HCT116 (cell line): ENCODE data around the gene PBX2. TPM values are rescaled to one million over a fixed set of nuclear protein-coding genes. Genes with fewer than 3 reads are reported as not detected.

ENCODE experiments used
- ATAC-seq: fragments of 200-7000 bp; cut with Tn5 transposase; 2 replicates; pipeline ENCODE4 v1.9.1; 2020; ENCODE audit warnings: mild to moderate bottlenecking, moderate library complexity
- BruUV-seq: library from RNA; stranded (reverse); fragments of 400-500 nt; replicated peaks from 2 replicates; lab custom pipeline; 2021; lab: Mats Ljungman, UMichigan
- CTCF ChIA-PET: fragments of 300-600 bp; sonication (Branson Sonifier 250); formaldehyde crosslinking; loops from one replicate; lab custom pipeline; 2021; ENCODE audit warnings: antibody characterized with exemption; lab: Charles Lee
- POLR2A ChIA-PET: fragments of 300-600, 350-600 bp; sonication (Branson Sonifier 250); formaldehyde crosslinking; loops from one replicate; lab custom pipeline; 2021; ENCODE audit warnings: antibody characterized with exemption; lab: Charles Lee
- RAD21 ChIA-PET, 2 experiments: fragments of 300-600 bp; sonication (Branson Sonifier 250); formaldehyde crosslinking; loops; one replicate each; lab custom pipeline; 2023; ENCODE audit warnings: low total read pairs in 2 of 2; ENCODE audit not compliant: uncharacterized antibody in 2 of 2, unreplicated experiment in 2 of 2, low non-redundant PET in 1 of 2; lab: Charles Lee
- DNase-seq: peaks from one replicate; pipeline ENCODE4 v3.0.0-alpha.2; 2010; ENCODE audit warnings: low read depth, low spot score
- H2AFZ ChIP-seq: fragments of 200-600 bp; shearing (Covaris generic), sonication (generic); 2 replicates; pipeline ENCODE4 v1.6.1; 2017; ENCODE audit warnings: low read depth, mixed run types, mixed read lengths, antibody characterized with exemption, low read length; ENCODE audit not compliant: poor library complexity, severe bottlenecking
- H3K27ac ChIP-seq: 2 replicates; pipeline ENCODE4 v1.5.1; 2012; ENCODE audit warnings: low read depth, low read length
- H3K27me3 ChIP-seq: fragments of 200-600 bp; sonication (generic); 2 replicates; pipeline ENCODE4 v1.6.1; 2016; ENCODE audit warnings: mixed run types, low read length, mixed read lengths; ENCODE audit not compliant: insufficient read depth
- H3K36me3 ChIP-seq, 2 experiments: fragments of 200-500 bp in 1 of 2; fragments of 200-600 bp in 1 of 2; sonication (Bioruptor generic) in 1 of 2; sonication (generic) in 1 of 2; 2 replicates each; pipeline versions ENCODE4 v1.5.1 to v1.6.1; 2014 to 2016; ENCODE audit warnings: low read length in 2 of 2, inconsistent platforms in 1 of 2, mixed read lengths in 1 of 2, mixed run types in 1 of 2; ENCODE audit not compliant: insufficient read depth in 2 of 2, control insufficient read depth in 1 of 2
- H3K4me1 ChIP-seq, 2 experiments: fragments of 200-600 bp in 1 of 2; sonication (generic) in 1 of 2; 2 replicates each; pipeline versions ENCODE4 v1.5.1 to v1.6.1; 2012 to 2017; ENCODE audit warnings: low read length in 2 of 2, inconsistent platforms in 1 of 2, mild to moderate bottlenecking in 1 of 2, mixed read lengths in 1 of 2, mixed run types in 1 of 2, moderate library complexity in 1 of 2; ENCODE audit not compliant: insufficient read depth in 2 of 2, control insufficient read depth in 1 of 2
- H3K4me2 ChIP-seq: fragments of 200-600 bp; sonication (generic); 2 replicates; pipeline ENCODE4 v1.6.1; 2017; ENCODE audit warnings: mixed run types, low read length, mixed read lengths
- H3K4me3 ChIP-seq, 2 experiments: fragments of 200-600 bp in 1 of 2; sonication (generic) in 1 of 2; replicated peaks in 1 of 2; 2 replicates each; pipeline ENCODE4 v1.5.1; 2011 to 2016; ENCODE audit warnings: low read length in 2 of 2, control low read depth in 1 of 2, low read depth in 1 of 2, mild to moderate bottlenecking in 1 of 2, mixed read lengths in 1 of 2, mixed run types in 1 of 2
- H3K79me2 ChIP-seq: fragments of 200-600 bp; sonication (generic); 2 replicates; pipeline ENCODE4 v1.6.1; 2017; ENCODE audit warnings: mild to moderate bottlenecking, mixed run types, low read length, moderate library complexity, mixed read lengths; ENCODE audit not compliant: insufficient read depth
- H3K9ac ChIP-seq: fragments of 200-600 bp; sonication (generic); 2 replicates; pipeline ENCODE4 v1.6.1; 2016; ENCODE audit warnings: low read length, mixed read lengths
- H3K9me2 ChIP-seq: fragments of 200-600 bp; sonication (generic), shearing (Covaris generic); 2 replicates; pipeline ENCODE4 v1.6.1; 2017; ENCODE audit warnings: mixed run types, mild to moderate bottlenecking, moderate library complexity; ENCODE audit not compliant: insufficient read depth
- H3K9me3 ChIP-seq, 2 experiments: fragments of 200-500 bp in 1 of 2; fragments of 200-600 bp in 1 of 2; sonication (Bioruptor generic) in 1 of 2; sonication (generic) in 1 of 2; 2 replicates each; pipeline ENCODE4 v1.6.1; 2014 to 2017; ENCODE audit warnings: low read length in 2 of 2, mixed read lengths in 2 of 2, inconsistent platforms in 1 of 2, low read depth in 1 of 2, mild to moderate bottlenecking in 1 of 2, mixed run types in 1 of 2, moderate library complexity in 1 of 2; ENCODE audit not compliant: control insufficient read depth in 1 of 2, insufficient read depth in 1 of 2
- H4K20me1 ChIP-seq: fragments of 200-600 bp; sonication (generic), shearing (Covaris generic); 2 replicates; pipeline ENCODE4 v1.6.1; 2017; ENCODE audit warnings: mixed run types, mild to moderate bottlenecking, moderate library complexity; ENCODE audit not compliant: insufficient read depth
- ATF3 ChIP-seq: IDR thresholded peaks from 2 replicates; pipeline ENCODE4 v1.6.1; 2012
- CBX3 ChIP-seq: IDR thresholded peaks from 2 replicates; pipeline ENCODE4 v1.6.1; 2012; ENCODE audit warnings: low read depth
- CTCF ChIP-seq, 3 experiments: fragments of 200-600 bp in 1 of 3; sonication (generic) in 1 of 3; IDR thresholded peaks in 2 of 3; conservative IDR thresholded peaks in 1 of 3; 2 replicates each; pipeline ENCODE4 v1.5.1; 2012 to 2017; ENCODE audit warnings: low read depth in 2 of 3, low read length in 2 of 3, antibody characterized with exemption in 1 of 3, borderline replicate concordance in 1 of 3, control low read depth in 1 of 3, mild to moderate bottlenecking in 1 of 3, mixed read lengths in 1 of 3, mixed run types in 1 of 3, moderate library complexity in 1 of 3; ENCODE audit not compliant: insufficient read depth in 1 of 3
- EGR1 ChIP-seq: IDR thresholded peaks from 2 replicates; pipeline ENCODE4 v1.6.1; 2012; ENCODE audit warnings: low read depth
- EZH2 ChIP-seq: fragments of 200-600 bp; sonication (generic); IDR thresholded peaks from 2 replicates; pipeline ENCODE4 v1.6.1; 2017; ENCODE audit warnings: antibody characterized with exemption, mixed run types
- EZH2phosphoT487 ChIP-seq: fragments of 200-600 bp; IDR thresholded peaks from 2 replicates; pipeline ENCODE4 v1.6.1; 2018; ENCODE audit warnings: antibody characterized with exemption, borderline replicate concordance
- FOSL1 ChIP-seq: IDR thresholded peaks from 2 replicates; pipeline ENCODE4 v1.6.1; 2012; ENCODE audit warnings: low read depth
- JUND ChIP-seq: IDR thresholded peaks from 2 replicates; pipeline ENCODE4 v1.6.1; 2012
- POLR2A ChIP-seq: IDR thresholded peaks from 2 replicates; pipeline ENCODE4 v1.7.0; 2011; ENCODE audit warnings: borderline replicate concordance; ENCODE audit not compliant: insufficient read depth, insufficient read length; ENCODE audit errors: extremely low read depth
- POLR2AphosphoS5 ChIP-seq: IDR thresholded peaks from 2 replicates; pipeline ENCODE4 v1.6.1; 2011; ENCODE audit warnings: mild to moderate bottlenecking, low read depth, low read length, moderate library complexity
- RAD21 ChIP-seq: IDR thresholded peaks from 2 replicates; pipeline ENCODE4 v1.6.1; 2012; ENCODE audit warnings: low read depth, mild to moderate bottlenecking
- REST ChIP-seq: IDR thresholded peaks from 2 replicates; pipeline ENCODE4 v1.6.1; 2012; ENCODE audit warnings: low read depth
- SIN3A ChIP-seq: IDR thresholded peaks from 2 replicates; pipeline ENCODE4 v1.6.1; 2012; ENCODE audit warnings: low read depth
- SRF ChIP-seq: IDR thresholded peaks from 2 replicates; pipeline ENCODE4 v1.6.1; 2012; ENCODE audit warnings: low read depth
- TCF7L2 ChIP-seq: IDR thresholded peaks from 2 replicates; pipeline ENCODE4 v1.7.0; 2011; ENCODE audit warnings: borderline replicate concordance, inconsistent platforms; ENCODE audit not compliant: insufficient read depth, insufficient read length; ENCODE audit errors: extremely low read depth
- YY1 ChIP-seq: IDR thresholded peaks from 2 replicates; pipeline ENCODE4 v1.6.1; 2011; ENCODE audit warnings: low read length, low read depth, moderate library complexity, mild to moderate bottlenecking; ENCODE audit not compliant: insufficient replicate concordance; ENCODE audit errors: extremely low read depth
- ZBTB33 ChIP-seq: IDR thresholded peaks from 2 replicates; pipeline ENCODE4 v1.6.1; 2011; ENCODE audit warnings: mild to moderate bottlenecking, low read length, moderate library complexity; ENCODE audit not compliant: insufficient replicate concordance; ENCODE audit errors: extremely low read depth
- ZFX ChIP-seq: fragments of 450-650 bp; IDR thresholded peaks from 2 replicates; pipeline ENCODE4 v1.6.1; 2017
- intact Hi-C: fragments of 100-400 bp; cut with micrococcal nuclease; formaldehyde crosslinking; loops from 2 replicates; pipeline ENCODE4 v1.10.0; 2022
- total RNA-seq: library from RNA; stranded (reverse); gene quantifications from one replicate; pipeline ENCODE4 v1.2.1, GENCODE V29; 2021; ENCODE audit not compliant: unreplicated experiment

The PBX2 gene
- total RNA-seq, 1 experiment from 2014 or later: 79.0 TPM

DNA sequence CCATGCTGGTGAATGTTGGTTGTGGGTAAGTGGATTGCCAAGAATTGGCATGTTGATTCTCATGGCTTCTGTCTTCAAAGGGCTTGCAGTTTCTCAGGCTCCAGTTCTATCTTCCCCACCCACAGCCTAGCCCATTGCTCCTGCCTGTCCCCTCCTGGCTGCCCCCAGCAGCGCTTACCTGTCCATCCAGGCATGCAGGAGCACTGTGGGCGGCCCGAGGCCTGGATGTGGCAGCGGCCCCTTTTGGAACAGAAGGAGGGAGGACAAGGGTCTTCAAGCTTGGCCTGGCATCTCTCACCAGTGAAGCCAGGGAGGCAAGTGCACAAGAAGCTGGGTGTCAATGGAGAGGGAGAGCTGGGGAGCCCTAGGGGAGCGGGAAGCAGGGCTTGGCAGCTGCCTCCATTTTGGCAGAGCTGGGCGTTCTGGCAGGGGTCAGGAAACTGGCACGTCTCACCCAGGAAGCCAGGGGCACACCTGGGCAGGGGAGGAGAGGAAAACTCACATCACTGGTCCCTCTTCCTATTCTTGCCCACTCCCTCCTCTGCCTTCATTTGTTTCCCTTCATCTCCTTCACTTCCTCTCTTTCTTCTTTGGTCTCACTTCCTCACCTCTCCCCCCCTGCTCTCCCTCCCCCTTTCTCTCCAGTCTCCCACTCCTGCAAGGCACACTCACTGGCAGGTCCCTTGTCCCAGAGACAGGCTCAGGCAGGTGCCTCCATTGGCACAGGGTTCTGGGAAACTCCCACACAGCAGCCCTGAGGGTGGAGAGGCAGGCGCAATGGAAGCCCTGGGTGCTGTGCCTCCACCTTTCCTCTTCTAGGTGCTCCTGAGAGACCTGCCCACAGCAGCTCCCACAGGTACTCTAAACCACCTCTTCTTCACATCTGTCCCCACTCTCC lies 32.6 kb upstream of the PBX2 start:
- Histone ChIP-seq H3K27ac (no peak overlapping the region), H3K4me1 (no peaks in the 10 kb centered on the region), H2AFZ (no peak overlapping the region), H3K4me3 (no peak overlapping the region), H3K9me3 (no peaks in the 10 kb centered on the region), H3K79me2 (no peaks in the 10 kb centered on the region), H3K9ac (no peak overlapping the region), H3K36me3 (no peaks in the 10 kb centered on the region), H3K4me2 (no peak overlapping the region), H3K9me2 (no peaks in the 10 kb centered on the region), H4K20me1 (no peaks in the 10 kb centered on the region), H3K27me3 (no peaks in the 10 kb centered on the region)
- no TSS peak for BruUV-seq
- DNase-seq (no peak), ATAC-seq (no peak)
- ChIA-PET RAD21 (no interaction called here), CTCF (no interaction called here), POLR2A (interaction anchor here (0.8 kb wide), 1 partner anchor 17 kb away, joined by 3 read pairs; no protein-coding TSS in a partner anchor)
- intact Hi-C loops: no loop called here
- TF ChIP-seq EZH2: no peak
- no peak for TF ChIP-seq SRF
- TF ChIP-seq JUND: no peak
- no peak for TF ChIP-seq SIN3A
- no peak for TF ChIP-seq REST
- no peak for TF ChIP-seq YY1
- no peak for TF ChIP-seq RAD21
- TF ChIP-seq ZFX: no peak
- no peak for TF ChIP-seq ATF3
- TF ChIP-seq POLR2AphosphoS5: no peak
- no peak for TF ChIP-seq POLR2A
- no peak for TF ChIP-seq TCF7L2
- no peak for TF ChIP-seq EZH2phosphoT487
- no peak for TF ChIP-seq FOSL1
- no peak for TF ChIP-seq CTCF (IDR thresholded peaks at IDR 0.05 in 2 of 3, conservative IDR thresholded peaks at IDR 0.05 in 1 of 3; ENCODE audit: borderline replicate concordance in 1 of 3, insufficient read depth in 1 of 3, low read depth in 2 of 3, low read length in 2 of 3)
- no peak for TF ChIP-seq EGR1
- TF ChIP-seq ZBTB33: no peak
- TF ChIP-seq CBX3: no peak
